SK-N-MC (cell line): ENCODE measurements around the gene S100A1.
"Not testable (repeated sequence)": the region's sequence is repeated elsewhere in the genome, so short reads cannot be mapped to it uniquely, and the experiment has no call there.

Experiments used
- DNase-seq: peaks from one replicate; pipeline ENCODE4 v3.0.0-alpha.2; 2011; ENCODE audit warnings: low read depth, low spot score
- H3K27ac ChIP-seq: fragments of 200-600 bp; sonication (generic); 2 replicates; pipeline ENCODE4 v1.5.1; 2016; ENCODE audit warnings: mixed run types
- H3K36me3 ChIP-seq: fragments of 200-600 bp; sonication (generic); 2 replicates; pipeline ENCODE4 v1.6.1; 2017; ENCODE audit warnings: antibody characterized with exemption, low read length, mixed read lengths; ENCODE audit not compliant: insufficient read depth
- H3K4me3 ChIP-seq: fragments of 200-600 bp; sonication (generic); 2 replicates; pipeline ENCODE4 v1.5.1; 2016
- H3K9ac ChIP-seq: fragments of 200-600 bp; sonication (generic); 2 replicates; pipeline ENCODE4 v1.8.0; 2017; ENCODE audit warnings: mixed run types, mixed read lengths; ENCODE audit not compliant: insufficient read length
- H3K9me3 ChIP-seq: fragments of 200-600 bp; sonication (generic); 2 replicates; pipeline ENCODE4 v1.6.1; 2017; ENCODE audit warnings: low read depth, mild to moderate bottlenecking, antibody characterized with exemption, low read length, moderate library complexity, mixed read lengths
- EZH2 ChIP-seq: fragments of 200-600 bp; sonication (generic); IDR thresholded peaks from one replicate; pipeline ENCODE4 v1.6.1; 2017; ENCODE audit warnings: antibody characterized with exemption
- FOXP2 ChIP-seq: optimal IDR thresholded peaks from 2 replicates; pipeline ENCODE3; 2011; ENCODE audit warnings: mild to moderate bottlenecking, moderate library complexity; ENCODE audit not compliant: insufficient read depth; ENCODE audit errors: extremely low read length, control extremely low read depth
- POLR2AphosphoS5 ChIP-seq: IDR thresholded peaks from 2 replicates; pipeline ENCODE4 v1.6.1; 2012; ENCODE audit warnings: mild to moderate bottlenecking, low read depth, low read length, borderline replicate concordance

The S100A1 gene

DNA sequence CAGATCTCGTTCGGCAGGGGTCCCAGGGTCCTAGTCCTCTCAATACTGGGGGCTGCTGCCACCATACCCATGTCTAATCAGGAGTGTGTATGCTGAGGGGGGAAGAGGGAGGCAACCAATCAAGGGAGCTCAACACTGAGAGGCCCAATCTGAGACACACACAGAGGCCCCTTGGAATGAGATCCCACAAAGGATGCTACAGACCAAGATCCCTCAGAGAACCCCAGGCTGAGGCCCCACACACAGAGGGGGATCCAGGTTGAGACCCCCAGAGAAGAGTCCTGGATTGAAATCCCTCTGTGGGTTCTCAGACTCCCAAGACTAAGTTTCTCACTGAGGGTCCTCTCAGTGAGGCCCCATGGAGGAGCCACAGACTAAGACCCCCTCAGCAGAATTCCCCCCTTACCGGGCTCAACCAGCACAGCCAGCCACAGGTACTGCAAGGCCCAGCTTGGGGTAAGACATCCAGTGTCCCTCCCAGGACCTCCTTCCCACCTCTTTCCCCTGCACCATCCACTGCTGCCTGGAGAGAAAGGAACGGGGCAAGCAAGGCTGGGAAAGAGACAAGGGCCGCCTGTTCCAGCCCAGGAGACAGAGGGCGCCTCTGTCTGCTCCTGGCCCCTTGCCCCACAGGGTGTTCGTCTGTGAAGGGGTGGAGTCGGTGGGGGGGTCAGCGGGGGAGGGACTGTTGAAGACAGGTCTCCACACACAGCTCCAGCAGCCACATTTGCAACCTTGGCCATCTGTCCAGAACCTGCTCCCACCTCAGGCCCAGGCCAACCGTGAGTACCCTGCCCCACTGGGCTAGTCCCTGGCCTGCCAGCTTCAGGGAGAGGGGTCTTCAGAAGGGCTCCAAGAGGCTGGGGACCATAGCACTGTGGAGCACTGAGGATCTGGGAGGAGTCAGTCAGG is at the start of gene S100A1:
Gene S100A1 (plus strand): TSS at position 720 of the 912 bp plus-strand sequence. CDS start 2,088 bp downstream, outside the sequence.
- H3K4me3 ChIP-seq, result peak within 1 kb of the TSS; percentile 50
- H3K9me3 ChIP-seq, result no peaks in the 10 kb centered on the region
- no peaks in the 10 kb centered on the region for H3K36me3 ChIP-seq
- TF ChIP-seq FOXP2 (no peak), EZH2 (no peak), POLR2AphosphoS5 (no peak)
- no peak for DNase-seq
- peak within 1 kb of the TSS; percentile 33; the same call in 1 of the 2 replicates for H3K27ac ChIP-seq
- peak within 1 kb of the TSS; percentile 8 for H3K9ac ChIP-seq

DNA sequence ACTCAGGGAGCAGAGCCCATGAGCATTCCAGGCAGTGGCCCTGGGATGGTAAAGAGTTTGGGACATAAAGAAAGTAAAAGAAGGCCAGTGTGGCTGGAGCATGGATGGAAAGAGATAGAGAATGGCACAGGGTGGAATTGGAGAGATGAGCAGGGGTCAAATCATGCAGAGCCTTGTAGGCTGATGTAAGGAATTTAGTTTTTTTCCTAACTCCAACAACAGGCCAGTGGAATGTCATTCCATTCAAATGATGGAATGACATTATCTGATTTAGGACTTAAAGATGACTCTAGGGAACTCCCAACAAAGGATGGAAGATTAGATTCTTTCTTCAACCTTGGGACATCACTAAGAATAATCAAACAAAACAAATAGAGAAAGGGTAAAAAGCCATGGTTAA is 49.7 kb upstream of the S100A1 start:
- H3K4me3 ChIP-seq, result no peak overlapping the region
- no peak for DNase-seq
- no peaks in the 10 kb centered on the region for H3K9me3 ChIP-seq
- no peak overlapping the region for H3K27ac ChIP-seq
- TF ChIP-seq POLR2AphosphoS5, result no peak
- no peak for TF ChIP-seq FOXP2
- TF ChIP-seq EZH2, result no peak
- no peak overlapping the region for H3K9ac ChIP-seq
- H3K36me3 ChIP-seq, result no peaks in the 10 kb centered on the region

DNA sequence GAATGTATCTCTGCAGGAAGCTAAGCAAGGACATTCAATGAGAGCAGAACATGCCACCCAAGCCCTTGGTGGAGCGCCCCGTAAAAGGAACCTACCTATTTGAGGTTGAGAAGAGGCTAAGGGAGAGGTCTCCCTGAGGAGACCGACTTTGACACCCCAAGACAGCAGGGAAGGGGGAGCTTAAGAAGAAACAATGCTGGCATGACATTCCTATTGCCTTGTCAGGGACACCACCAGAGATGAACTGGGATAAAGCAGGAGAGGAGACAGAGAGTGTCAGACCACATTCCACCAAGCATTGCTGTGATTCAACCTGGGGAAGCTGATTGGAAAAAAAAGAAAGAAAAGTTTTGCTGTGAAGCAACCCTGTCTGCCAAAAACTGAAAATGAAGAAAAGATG is 49.3 kb upstream of the S100A1 start:
- Histone ChIP-seq H3K36me3 (no peaks in the 10 kb centered on the region), H3K27ac (no peak overlapping the region), H3K9ac (no peak overlapping the region), H3K4me3 (no peak overlapping the region), H3K9me3 (no peaks in the 10 kb centered on the region)
- no peak for DNase-seq
- no peak for TF ChIP-seq POLR2AphosphoS5
- no peak for TF ChIP-seq FOXP2
- no peak for TF ChIP-seq EZH2

DNA sequence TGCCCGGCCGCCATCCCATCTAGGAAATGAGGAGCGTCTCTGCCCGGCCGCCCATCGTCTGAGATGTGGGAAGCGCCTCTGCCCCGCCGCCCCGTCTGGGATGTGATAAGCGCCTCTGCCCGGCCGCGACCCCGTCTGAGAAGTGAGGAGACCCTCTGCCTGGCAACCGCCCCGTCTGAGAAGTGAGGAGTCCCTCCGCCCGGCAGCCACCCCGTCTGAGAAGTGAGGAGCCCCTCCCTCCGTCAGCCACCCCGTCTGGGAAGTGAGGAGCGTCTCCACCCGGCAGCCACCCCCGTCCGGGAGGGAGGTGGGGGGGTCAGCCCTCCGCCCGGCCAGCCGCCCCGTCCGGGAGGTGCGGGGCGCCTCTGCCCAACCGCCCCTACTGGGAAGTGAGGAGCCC is 45.4 kb upstream of the S100A1 start:
- not testable (repeated sequence) for H3K4me3 ChIP-seq, H3K9me3 ChIP-seq, H3K36me3 ChIP-seq

DNA sequence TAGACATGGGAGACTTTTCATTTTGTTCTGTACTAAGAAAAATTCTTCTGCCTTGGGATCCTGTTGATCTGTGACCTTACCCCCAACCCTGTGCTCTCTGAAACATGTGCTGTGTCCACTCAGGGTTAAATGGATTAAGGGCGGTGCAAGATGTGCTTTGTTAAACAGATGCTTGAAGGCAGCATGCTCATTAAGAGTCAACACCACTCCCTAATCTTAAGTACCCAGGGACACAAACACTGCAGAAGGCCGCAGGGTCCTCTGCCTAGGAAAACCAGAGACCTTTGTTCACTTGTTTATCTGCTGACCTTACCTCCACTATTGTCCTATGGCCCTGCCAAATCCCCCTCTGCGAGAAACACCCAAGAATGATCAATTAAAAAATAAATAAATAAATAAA is 44.7 kb upstream of the S100A1 start:
- not testable (repeated sequence) for H3K9ac ChIP-seq, H3K4me3 ChIP-seq, H3K27ac ChIP-seq, DNase-seq, H3K9me3 ChIP-seq, H3K36me3 ChIP-seq

More for the DNA sequence above, 45.4 kb upstream of the S100A1 start:
- not testable (repeated sequence) for H3K27ac ChIP-seq, H3K9ac ChIP-seq, DNase-seq

DNA sequence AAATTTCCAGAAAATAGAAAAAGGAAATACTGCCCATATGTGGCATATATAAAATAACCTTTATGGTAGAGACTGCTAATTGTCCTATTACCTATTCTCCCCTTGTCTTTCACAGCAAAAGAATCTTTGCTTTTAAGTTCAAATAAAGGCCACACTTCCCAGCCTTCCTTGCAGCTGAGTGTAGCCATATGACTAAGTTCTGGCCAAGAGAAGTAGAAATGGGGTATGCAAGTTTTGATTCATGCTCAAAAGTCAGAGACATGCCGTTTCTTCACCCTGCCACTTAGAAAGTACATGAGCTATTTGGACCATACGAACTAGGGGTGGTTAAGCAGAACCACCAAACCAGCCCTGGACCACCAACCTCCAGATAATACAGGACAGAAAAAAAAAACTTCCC is 44.3 kb upstream of the S100A1 start:
- H3K27ac ChIP-seq, result no peak overlapping the region
- no peak for TF ChIP-seq POLR2AphosphoS5
- no peak for TF ChIP-seq FOXP2
- no peak for TF ChIP-seq EZH2
- no peak overlapping the region for H3K4me3 ChIP-seq
- no peaks in the 10 kb centered on the region for H3K36me3 ChIP-seq
- H3K9me3 ChIP-seq, result no peaks in the 10 kb centered on the region
- DNase-seq, result no peak
- H3K9ac ChIP-seq, result no peak overlapping the region

DNA sequence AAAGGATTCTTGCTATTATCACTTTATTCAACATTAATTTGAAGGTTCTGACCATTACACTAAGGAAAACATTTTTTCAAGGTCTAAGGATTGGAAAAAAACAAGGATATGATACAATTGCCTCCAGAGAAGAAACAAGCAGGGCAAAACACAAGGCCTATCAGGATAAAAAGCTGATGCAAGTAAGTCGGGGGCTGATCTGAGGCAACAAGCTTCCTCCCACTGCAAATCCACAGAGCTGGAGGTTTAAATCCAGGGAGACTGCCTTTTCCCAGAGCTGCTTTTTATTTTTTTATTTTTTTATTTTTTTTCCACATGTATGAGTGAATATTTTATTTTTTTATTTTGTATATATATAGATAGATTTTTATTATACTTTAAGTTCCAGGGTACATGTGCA is 43.2 kb upstream of the S100A1 start:
- TF ChIP-seq POLR2AphosphoS5 (no peak), FOXP2 (no peak), EZH2 (no peak)
- DNase-seq, result no peak
- Histone ChIP-seq H3K9ac (no peak overlapping the region), H3K27ac (0 out of 2 replicates have a peak overlapping the region, but pooled peaks have one; percentile 20), H3K9me3 (no peaks in the 10 kb centered on the region), H3K36me3 (no peaks in the 10 kb centered on the region), H3K4me3 (no peak overlapping the region)

DNA sequence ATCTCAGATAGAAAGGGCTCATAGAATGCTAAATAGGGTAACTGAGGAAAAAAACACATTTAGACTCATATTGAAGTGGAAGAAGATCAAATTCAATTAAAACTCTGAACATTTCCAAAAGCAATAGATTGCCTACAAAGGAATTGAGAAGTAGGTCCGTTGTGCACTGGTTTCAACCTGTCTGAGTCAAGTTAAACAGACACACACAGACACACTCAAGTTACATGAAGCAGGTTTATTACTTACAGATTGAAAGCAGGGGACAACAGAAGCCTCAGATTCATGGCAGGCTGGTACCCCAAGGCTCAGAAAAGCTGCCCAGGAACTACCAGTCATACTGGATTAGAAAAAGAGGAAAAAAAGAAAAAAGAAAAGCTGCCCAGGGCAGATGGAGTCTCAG is 41.9 kb upstream of the S100A1 start:
- no peak for DNase-seq
- Histone ChIP-seq H3K4me3 (no peak overlapping the region), H3K36me3 (no peaks in the 10 kb centered on the region), H3K9ac (no peak overlapping the region), H3K9me3 (no peaks in the 10 kb centered on the region), H3K27ac (no peak overlapping the region)
- TF ChIP-seq POLR2AphosphoS5 (no peak), EZH2 (no peak), FOXP2 (no peak)

DNA sequence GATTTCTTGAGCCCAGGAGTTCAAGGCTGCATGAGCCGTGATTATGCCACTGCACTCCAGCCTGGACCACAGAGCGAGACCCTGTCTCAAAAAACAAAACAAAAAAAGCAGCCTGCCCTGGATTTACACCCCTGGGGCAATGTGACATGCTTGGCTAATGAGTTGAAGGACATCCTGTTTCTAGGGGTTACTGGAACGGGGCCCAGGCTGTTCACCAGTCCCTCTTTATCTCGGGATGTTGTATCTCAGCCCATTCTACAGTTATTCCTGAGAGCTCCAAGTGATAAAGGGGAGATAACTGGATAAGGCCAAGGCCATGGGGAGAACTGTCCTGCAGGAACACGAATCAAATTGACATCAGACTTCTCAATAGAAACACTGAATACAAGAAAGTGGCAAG is 40.9 kb upstream of the S100A1 start:
- H3K4me3 ChIP-seq, result no peak overlapping the region
- DNase-seq, result no peak
- no peaks in the 10 kb centered on the region for H3K9me3 ChIP-seq
- TF ChIP-seq FOXP2 (no peak), EZH2 (no peak), POLR2AphosphoS5 (no peak)
- no peak overlapping the region for H3K27ac ChIP-seq
- H3K9ac ChIP-seq, result no peak overlapping the region
- no peaks in the 10 kb centered on the region for H3K36me3 ChIP-seq

DNA sequence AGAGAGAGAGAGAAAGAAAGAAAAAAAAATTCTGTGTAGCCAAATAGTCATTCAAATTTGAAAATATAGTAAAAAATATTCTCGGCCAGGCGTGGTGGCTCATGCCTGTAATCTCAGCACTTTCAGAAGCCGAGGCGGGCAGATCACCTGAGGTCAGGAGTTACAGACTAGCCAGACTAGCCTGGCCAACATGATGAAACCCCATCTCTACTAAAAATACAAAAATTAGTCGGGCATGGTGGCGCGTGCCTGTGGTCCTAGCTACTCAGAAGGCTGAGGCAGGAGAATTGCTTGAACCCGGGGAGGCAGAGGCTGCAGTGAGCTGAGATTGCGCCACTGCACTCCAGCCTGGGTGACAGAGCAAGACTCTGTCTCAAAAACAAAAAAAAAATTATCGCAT is 40.2 kb upstream of the S100A1 start:
- H3K4me3 ChIP-seq, H3K9ac ChIP-seq, H3K36me3 ChIP-seq, H3K9me3 ChIP-seq, H3K27ac ChIP-seq, DNase-seq: not testable (repeated sequence)
